HEK293 (cell line): ENCODE data around the gene MAN2A2.

Experiments used
- EGR2 ChIP-seq: fragments of 450-650 bp; formaldehyde crosslinking; IDR thresholded peaks from 2 replicates; pipeline ENCODE4 v1.5.1; 2016; ENCODE audit warnings: low read depth, missing biosample characterization, missing genetic modification characterization
- GLI2 ChIP-seq: fragments of 450-650 bp; formaldehyde crosslinking; IDR thresholded peaks from 2 replicates; pipeline ENCODE4; 2017; ENCODE audit warnings: missing biosample characterization, missing genetic modification characterization, low read depth, borderline replicate concordance
- GLIS1 ChIP-seq: fragments of 450-650 bp; formaldehyde crosslinking; IDR thresholded peaks from 2 replicates; pipeline ENCODE4 v1.5.1; 2016; ENCODE audit warnings: missing biosample characterization, missing genetic modification characterization
- HOXC10 ChIP-seq: sonication (generic); formaldehyde crosslinking; IDR thresholded peaks from 2 replicates; pipeline ENCODE4 v1.8.1; 2023; ENCODE audit warnings: mild to moderate bottlenecking, missing genetic modification reagents
- KLF1 ChIP-seq: fragments of 450-650 bp; formaldehyde crosslinking; IDR thresholded peaks from 2 replicates; pipeline ENCODE4 v1.5.1; 2016; ENCODE audit warnings: missing biosample characterization, missing genetic modification characterization
- KLF17 ChIP-seq: fragments of 450-650 bp; formaldehyde crosslinking; IDR thresholded peaks from 2 replicates; pipeline ENCODE4 v1.5.1; 2016; ENCODE audit warnings: missing biosample characterization, missing genetic modification characterization
- KLF9 ChIP-seq: fragments of 450-650 bp; formaldehyde crosslinking; IDR thresholded peaks from 2 replicates; pipeline ENCODE4 v1.5.1; 2016; ENCODE audit warnings: missing biosample characterization, missing genetic modification characterization, low read depth
- MEIS1 ChIP-seq: sonication (generic); formaldehyde crosslinking; IDR thresholded peaks from 2 replicates; pipeline ENCODE4 v1.8.1; 2022; ENCODE audit warnings: missing genetic modification reagents, mild to moderate bottlenecking, borderline replicate concordance
- PRDM6 ChIP-seq: fragments of 450-650 bp; formaldehyde crosslinking; IDR thresholded peaks from 2 replicates; pipeline ENCODE4 v1.5.1; 2017; ENCODE audit warnings: missing biosample characterization, missing genetic modification characterization
- RBAK ChIP-seq: fragments of 450-650 bp; formaldehyde crosslinking; IDR thresholded peaks from 2 replicates; pipeline ENCODE4 v1.5.1; 2016; ENCODE audit warnings: missing biosample characterization, missing genetic modification characterization
- SCRT2 ChIP-seq: fragments of 450-650 bp; formaldehyde crosslinking; IDR thresholded peaks from 2 replicates; pipeline ENCODE4 v1.5.1; 2016; ENCODE audit warnings: missing biosample characterization, missing genetic modification characterization
- TRIM28 ChIP-seq: IDR thresholded peaks from 2 replicates; pipeline ENCODE4 v1.6.1; 2011; ENCODE audit warnings: low read length, control low read depth, borderline replicate concordance
- WT1 ChIP-seq: fragments of 450-650 bp; formaldehyde crosslinking; IDR thresholded peaks from 2 replicates; pipeline ENCODE4 v1.5.1; 2016; ENCODE audit warnings: missing biosample characterization, missing genetic modification characterization
- ZFHX2 ChIP-seq: fragments of 450-650 bp; formaldehyde crosslinking; conservative IDR thresholded peaks from 2 replicates; pipeline ENCODE4 v1.5.1; 2016; ENCODE audit warnings: missing biosample characterization, missing genetic modification characterization
- ZNF121 ChIP-seq: fragments of 450-650 bp; formaldehyde crosslinking; IDR thresholded peaks from 2 replicates; pipeline ENCODE4 v1.5.1; 2016; ENCODE audit warnings: missing biosample characterization, missing genetic modification characterization
- ZNF132 ChIP-seq: fragments of 450-650 bp; formaldehyde crosslinking; IDR thresholded peaks from 2 replicates; pipeline ENCODE4 v1.5.1; 2017; ENCODE audit warnings: missing biosample characterization, missing genetic modification characterization, borderline replicate concordance
- ZNF133 ChIP-seq: fragments of 450-650 bp; formaldehyde crosslinking; IDR thresholded peaks from 2 replicates; pipeline ENCODE4 v1.5.1; 2016; ENCODE audit warnings: missing biosample characterization, missing genetic modification characterization
- ZNF18 ChIP-seq: fragments of 450-650 bp; formaldehyde crosslinking; IDR thresholded peaks from 2 replicates; pipeline ENCODE4 v1.5.1; 2016; ENCODE audit warnings: missing biosample characterization, missing genetic modification characterization
- ZNF248 ChIP-seq: fragments of 450-650 bp; formaldehyde crosslinking; IDR thresholded peaks from 2 replicates; pipeline ENCODE4 v1.5.1; 2017; ENCODE audit warnings: missing biosample characterization, missing genetic modification characterization
- ZNF26 ChIP-seq: fragments of 450-650 bp; formaldehyde crosslinking; IDR thresholded peaks from 2 replicates; pipeline ENCODE4 v1.5.1; 2016; ENCODE audit warnings: missing biosample characterization, missing genetic modification characterization
- ZNF274 ChIP-seq, 2 experiments: fragments of 200-500 bp in 1 of 2; fragments of 450-650 bp in 1 of 2; sonication (Bioruptor generic) in 1 of 2; formaldehyde crosslinking in 1 of 2; IDR thresholded peaks; 2 replicates each; pipeline versions ENCODE4 v1.5.1 to v1.6.1; 2014 to 2016; ENCODE audit warnings: borderline replicate concordance in 1 of 2, inconsistent platforms in 1 of 2, low read length in 1 of 2, missing biosample characterization in 1 of 2, missing genetic modification characterization in 1 of 2
- ZNF311 ChIP-seq: fragments of 450-650 bp; formaldehyde crosslinking; IDR thresholded peaks from 2 replicates; pipeline ENCODE4 v1.5.1; 2017; ENCODE audit warnings: missing biosample characterization, missing genetic modification characterization, borderline replicate concordance
- ZNF37A ChIP-seq: fragments of 450-650 bp; IDR thresholded peaks from 2 replicates; pipeline ENCODE4 v1.5.1; 2018; ENCODE audit warnings: missing biosample characterization, missing genetic modification characterization
- ZNF423 ChIP-seq: fragments of 450-650 bp; formaldehyde crosslinking; IDR thresholded peaks from 2 replicates; pipeline ENCODE4 v1.5.1; 2016; ENCODE audit warnings: missing biosample characterization, missing genetic modification characterization
- ZNF549 ChIP-seq: fragments of 450-650 bp; IDR thresholded peaks from 2 replicates; pipeline ENCODE4 v1.5.1; 2018; ENCODE audit warnings: missing biosample characterization, missing genetic modification characterization, mild to moderate bottlenecking, inconsistent platforms, moderate library complexity
- ZNF561 ChIP-seq: fragments of 450-650 bp; IDR thresholded peaks from 2 replicates; pipeline ENCODE4 v1.5.1; 2018; ENCODE audit warnings: missing biosample characterization, missing genetic modification characterization, borderline replicate concordance
- ZNF624 ChIP-seq: fragments of 450-650 bp; formaldehyde crosslinking; IDR thresholded peaks from 2 replicates; pipeline ENCODE4 v1.5.1; 2017; ENCODE audit warnings: missing biosample characterization, missing genetic modification characterization
- ZNF664 ChIP-seq: fragments of 450-650 bp; formaldehyde crosslinking; IDR thresholded peaks from 2 replicates; pipeline ENCODE4 v1.5.1; 2016; ENCODE audit warnings: missing biosample characterization, missing genetic modification characterization
- ZNF670 ChIP-seq: fragments of 450-650 bp; formaldehyde crosslinking; IDR thresholded peaks from 2 replicates; pipeline ENCODE4 v1.5.1; 2016; ENCODE audit warnings: missing biosample characterization, missing genetic modification characterization, low read depth
- ZNF768 ChIP-seq: fragments of 450-650 bp; formaldehyde crosslinking; IDR thresholded peaks from 2 replicates; pipeline ENCODE4 v1.5.1; 2018; ENCODE audit warnings: missing biosample characterization, mild to moderate bottlenecking, missing genetic modification characterization
- ZNF837 ChIP-seq: fragments of 450-650 bp; formaldehyde crosslinking; IDR thresholded peaks from 2 replicates; pipeline ENCODE4 v1.5.1; 2016; ENCODE audit warnings: missing biosample characterization, missing genetic modification characterization
- ZSCAN18 ChIP-seq: fragments of 450-650 bp; formaldehyde crosslinking; IDR thresholded peaks from 2 replicates; pipeline ENCODE4 v1.5.1; 2016; ENCODE audit warnings: missing biosample characterization, missing genetic modification characterization
- ZSCAN4 ChIP-seq: fragments of 450-650 bp; formaldehyde crosslinking; IDR thresholded peaks from 2 replicates; pipeline ENCODE4 v1.5.1; 2017; ENCODE audit warnings: missing biosample characterization, missing genetic modification characterization

Gene MAN2A2

GRCh38 chr15:90873998-90874605 is 29.0 kb upstream of the MAN2A2 start (continued):
- TF ChIP-seq ZNF311 (tag by site-specific recombination) (no peak), TRIM28 (peak; percentile 30; the same call in 1 of the 2 replicates), EGR2 (tag by site-specific recombination) (peak; percentile 53), ZNF26 (no peak), ZNF18 (tag by site-specific recombination) (no peak), ZNF121 (peak; percentile 87), ZFHX2 (tag by site-specific recombination) (peak; percentile 78), ZNF664 (tag by site-specific recombination) (no peak), GLI2 (tag by site-specific recombination) (no peak), SCRT2 (no peak), ZNF133 (no peak), ZNF768 (tag by site-specific recombination) (no peak), ZSCAN18 (tag by site-specific recombination) (no peak), ZNF624 (no peak), HOXC10 (CRISPR knock-in tag) (no peak), PRDM6 (0 out of 2 replicates have a peak, but pooled peaks have one; percentile 29), WT1 (tag by site-specific recombination) (no peak), ZNF837 (tag by site-specific recombination) (no peak), MEIS1 (no peak), KLF9 (tag by site-specific recombination) (peak; percentile 51; the same call in 1 of the 2 replicates), KLF1 (tag by site-specific recombination) (peak; percentile 40; the same call in 1 of the 2 replicates), ZNF248 (tag by site-specific recombination) (no peak), ZNF549 (tag by site-specific recombination) (no peak), ZNF132 (tag by site-specific recombination) (no peak), ZNF274 (IDR thresholded peaks at IDR 0.05; ENCODE audit: low read length) (no peak), ZNF274 (tag by site-specific recombination; IDR thresholded peaks at IDR 0.05; ENCODE audit: borderline replicate concordance) (no peak), ZNF561 (tag by site-specific recombination) (no peak), ZNF423 (tag by site-specific recombination) (0 out of 2 replicates have a peak, but pooled peaks have one; percentile 14), ZNF670 (tag by site-specific recombination) (no peak), KLF17 (no peak), RBAK (tag by site-specific recombination) (no peak), ZNF37A (no peak), ZSCAN4 (tag by site-specific recombination) (no peak), GLIS1 (peak; percentile 98)
